ENCODE measurements around the gene APBA2. TPM values are rescaled to one million over a fixed set of nuclear protein-coding genes. Genes with fewer than 3 reads are reported as not detected.

APBA2 gene
- total RNA-seq, 1 donor from 2014 or later: 2.2 TPM

- peak; percentile 33 for DNase-seq (ENCODE audit: low spot score)
These were observed 145.9 kb downstream of the APBA2 start for GRCh38 chr15:29031502-29032228.

- DNase-seq (ENCODE audit: low spot score): peak; percentile 5
These were observed 146.5 kb downstream of the APBA2 start for GRCh38 chr15:29032229-29032625.

GRCh38 chr15:29032751-29033150, 147.0 kb downstream of the APBA2 start:
- DNase-seq (ENCODE audit: low spot score): peak; percentile 74

GRCh38 chr15:29034151-29034550, 148.4 kb downstream of the APBA2 start:
- peak; percentile 14 for DNase-seq (ENCODE audit: low spot score)

- DNase-seq (ENCODE audit: low spot score): peak; percentile 64
These were observed 149.0 kb downstream of the APBA2 start for GRCh38 chr15:29034593-29035335.

GRCh38 chr15:29035336-29036285, 149.8 kb downstream of the APBA2 start:
- DNase-seq (ENCODE audit: low spot score): peak; percentile 55

- DNase-seq (ENCODE audit: low spot score): peak; percentile 30
These were observed 152.4 kb downstream of the APBA2 start for GRCh38 chr15:29037997-29038705.

GRCh38 chr15:29039466-29040369, 153.9 kb downstream of the APBA2 start:
- peak; percentile 26 for DNase-seq (ENCODE audit: low spot score)

GRCh38 chr15:29040370-29040751, 154.6 kb downstream of the APBA2 start:
- DNase-seq (ENCODE audit: low spot score): peak; percentile 45

- DNase-seq (ENCODE audit: low spot score): peak; percentile 28
These were observed 158.1 kb downstream of the APBA2 start for GRCh38 chr15:29043736-29044502.

- DNase-seq (ENCODE audit: low spot score): peak; percentile 65
These were observed 158.7 kb downstream of the APBA2 start for GRCh38 chr15:29044503-29044901.

- DNase-seq (ENCODE audit: low spot score): peak; percentile 71
These were observed 159.4 kb downstream of the APBA2 start for GRCh38 chr15:29045161-29045560.

GRCh38 chr15:29045717-29046116, 159.9 kb downstream of the APBA2 start:
- DNase-seq (ENCODE audit: low spot score): peak; percentile 9

- DNase-seq (ENCODE audit: low spot score): peak; percentile 59
These were observed 160.6 kb downstream of the APBA2 start for GRCh38 chr15:29046281-29046810.

- DNase-seq (ENCODE audit: low spot score): no peak
These were observed 161.2 kb downstream of the APBA2 start for GRCh38 chr15:29046977-29047376.

- DNase-seq (ENCODE audit: low spot score): peak; percentile 37
These were observed 162.2 kb downstream of the APBA2 start for GRCh38 chr15:29048011-29048410.

GRCh38 chr15:29050870-29051269, 165.1 kb downstream of the APBA2 start:
- DNase-seq (ENCODE audit: low spot score): peak; percentile 28

- DNase-seq (ENCODE audit: low spot score): no peak
These were observed 165.6 kb downstream of the APBA2 start for GRCh38 chr15:29051422-29051821.

- peak; percentile 84 for DNase-seq (ENCODE audit: low spot score)
These were observed 167.2 kb downstream of the APBA2 start for GRCh38 chr15:29053006-29053405.
